NCI-H460 (cell line): ENCODE measurements around the gene GPR162. TPM values are rescaled to one million over a fixed set of nuclear protein-coding genes. Genes with fewer than 3 reads are reported as not detected.
"Not testable (repeated sequence)": the region's sequence is repeated elsewhere in the genome, so short reads cannot be mapped to it uniquely, and the experiment has no call there.

Experiments used
- DNase-seq: peaks from one replicate; pipeline ENCODE4 v3.0.0-alpha.2; 2016; ENCODE audit warnings: low read depth; ENCODE audit errors: extremely low read depth
- total RNA-seq: library from RNA; depleted of rRNA; stranded (reverse); fragments of >200 nt; shearing (Covaris generic); gene quantifications from 2 replicates; pipeline ENCODE4 v1.2.3, GENCODE V29; 2014; rRNA removed

The GPR162 gene
- total RNA-seq, 1 experiment from 2014 or later, result 0.94 TPM

DNA sequence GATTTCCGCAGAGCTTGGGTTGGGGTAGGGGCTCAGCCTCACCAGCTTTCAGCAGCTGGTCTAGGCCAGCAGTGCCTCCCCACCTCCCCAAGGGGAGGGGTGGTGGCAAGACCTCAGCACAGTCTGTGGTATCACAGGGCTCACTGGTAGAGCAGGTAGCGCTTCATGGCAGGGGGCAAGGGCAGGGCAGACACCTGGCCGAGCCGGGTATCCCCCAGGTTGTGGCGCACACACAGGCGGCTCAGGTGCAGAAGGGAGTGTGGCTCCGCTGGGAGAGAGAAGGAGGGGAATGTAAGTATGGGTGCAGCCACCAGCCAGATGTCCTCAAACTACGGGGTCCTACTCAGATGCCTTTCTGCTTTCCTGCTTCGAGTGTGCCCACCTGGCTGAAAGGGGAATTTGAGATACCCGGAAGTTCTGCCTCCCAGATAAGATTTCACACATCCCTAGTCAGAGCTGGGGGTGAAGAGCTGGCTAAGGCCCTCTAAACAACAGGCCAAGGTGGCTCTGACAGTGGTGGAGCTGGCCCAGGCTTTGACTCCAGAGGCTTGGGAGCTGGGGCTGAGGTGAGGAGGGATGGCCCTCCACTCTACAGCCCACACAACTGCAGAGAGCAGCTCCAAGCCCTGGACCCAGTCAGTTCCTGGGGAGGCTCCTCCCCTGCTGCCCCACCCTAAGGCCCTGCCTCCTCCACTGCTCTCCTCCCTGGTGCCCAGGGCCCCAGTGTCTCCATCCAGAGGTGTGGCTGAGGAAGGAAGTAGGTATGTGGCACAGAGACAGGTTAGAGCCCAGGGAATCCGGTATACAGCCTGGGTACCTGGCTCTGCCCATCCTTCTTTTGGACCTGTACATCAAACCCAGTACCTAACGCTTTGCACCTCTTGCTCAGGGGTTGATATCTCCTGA is 49.7 kb downstream of the GPR162 start:
- DNase-seq, result no peak

DNA sequence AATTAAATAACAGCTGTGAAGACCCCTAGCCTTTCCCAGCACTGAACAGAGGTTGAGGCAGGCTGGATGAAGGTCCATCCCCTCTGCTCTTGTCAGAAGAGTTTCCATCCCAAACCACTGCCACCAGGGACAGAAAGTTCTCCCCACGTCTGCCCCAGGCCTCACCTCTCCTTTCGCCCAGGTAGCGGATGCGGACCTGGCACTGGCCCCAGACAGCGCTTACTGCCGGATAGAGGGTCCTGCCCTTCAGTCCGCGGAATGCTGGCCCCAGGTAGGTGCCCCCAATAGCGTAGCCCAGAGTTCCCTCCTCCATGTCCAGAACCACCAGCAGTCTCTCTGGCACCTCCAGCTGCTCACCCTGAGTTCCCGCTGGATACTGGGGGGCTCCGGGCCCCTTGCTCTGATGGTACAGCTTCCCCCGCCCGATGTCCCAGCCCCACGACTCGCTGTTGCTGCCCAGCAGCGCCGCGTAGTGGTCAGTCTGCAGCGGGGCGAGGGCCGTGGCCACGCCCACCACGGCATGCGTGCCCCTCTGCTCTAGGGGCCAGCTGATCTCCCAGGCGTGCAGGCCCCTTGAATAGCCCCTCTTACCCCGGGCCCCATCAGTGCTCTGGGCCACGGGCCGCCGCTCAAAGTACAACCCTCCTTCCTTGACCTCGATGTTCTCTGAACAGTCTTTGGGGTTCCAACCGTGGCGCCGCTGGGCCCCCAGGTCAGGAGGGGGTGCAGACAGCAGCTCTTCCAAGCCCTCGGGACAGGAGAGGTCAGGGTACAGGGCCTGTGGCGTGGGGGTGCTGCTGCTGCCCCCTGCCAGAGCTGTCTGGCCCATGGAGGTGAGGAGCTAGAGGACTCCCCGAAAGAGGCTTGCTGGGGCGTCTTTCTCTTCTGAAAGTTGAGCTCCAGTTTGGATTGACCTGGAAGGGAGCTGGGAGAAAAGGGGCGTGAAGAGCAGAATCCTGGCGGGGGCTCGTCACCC is 50.7 kb downstream of the GPR162 start:
- peak; percentile 62 for DNase-seq

- DNase-seq, result peak; percentile 87
These were observed 51.7 kb downstream of the GPR162 start, which contains the start of gene SPSB2 for GRCh38 chr12:6873094-6874014. SPSB2 (minus strand) TSS chr12:6873303; CDS start chr12:6872901, 402 bp downstream.

- DNase-seq, result not testable (repeated sequence)
These were observed 52.4 kb downstream of the GPR162 start for GRCh38 chr12:6874015-6874368.

Other genes with a start within 250 kb of the GPR162 start
- 67.0 and 83.8 TPM in 2 replicates for gene CHD4, start 214.4 kb upstream of the GPR162 start, total RNA-seq
- not detected in 2 replicates for gene LPAR5, start 185.9 kb upstream of the GPR162 start, total RNA-seq
- 0.40 TPM in 1 of 2 replicates, not detected in the other for gene ACRBP, start 174.4 kb upstream of the GPR162 start, total RNA-seq
- 16.3 and 17.6 TPM in 2 replicates for gene ING4, start 158.7 kb upstream of the GPR162 start, total RNA-seq
- gene ZNF384, start 132.4 kb upstream of the GPR162 start, total RNA-seq, result 14.7 and 18.9 TPM in 2 replicates
- gene PIANP, start 121.0 kb upstream of the GPR162 start, total RNA-seq, result not detected in 2 replicates
- 75.2 and 77.1 TPM in 2 replicates for gene COPS7A, start 97.8 kb upstream of the GPR162 start, total RNA-seq
- 96.3 and 98.8 TPM in 2 replicates for gene MLF2, start 68.7 kb upstream of the GPR162 start, total RNA-seq
- 116 and 158 TPM in 2 replicates for gene PTMS, start 55.5 kb upstream of the GPR162 start, total RNA-seq
- 0.25 TPM in 1 of 2 replicates, not detected in the other for gene LAG3, start 49.3 kb upstream of the GPR162 start, total RNA-seq
- not detected in 2 replicates for gene CD4, start 32.3 kb upstream of the GPR162 start, total RNA-seq
- 16.4 and 16.8 TPM in 2 replicates for gene P3H3, start 6.6 kb downstream of the GPR162 start, total RNA-seq
- 1.5 and 2.3 TPM in 2 replicates for gene GNB3, start 19.1 kb downstream of the GPR162 start, total RNA-seq
- 31.6 and 33.4 TPM in 2 replicates for gene CDCA3, start 29.5 kb downstream of the GPR162 start, total RNA-seq
- gene USP5, start 30.3 kb downstream of the GPR162 start, total RNA-seq, result 30.7 and 33.5 TPM in 2 replicates
- gene TPI1, start 45.7 kb downstream of the GPR162 start, total RNA-seq, result 885 and 1,221 TPM in 2 replicates
- gene SPSB2, start 51.5 kb downstream of the GPR162 start, total RNA-seq, result 8.1 and 9.1 TPM in 2 replicates
- gene LRRC23, start 83.0 kb downstream of the GPR162 start, total RNA-seq, result 11.9 and 12.7 TPM in 2 replicates
- gene ENO2, start 92.8 kb downstream of the GPR162 start, total RNA-seq, result 12.4 and 13.2 TPM in 2 replicates
- gene ATN1, start 106.1 kb downstream of the GPR162 start, total RNA-seq, result 6.6 and 10.5 TPM in 2 replicates
- gene RNU7-1, start 122.0 kb downstream of the GPR162 start, total RNA-seq, result not detected in 2 replicates
- gene C12orf57, start 122.2 kb downstream of the GPR162 start, total RNA-seq, result 127 and 130 TPM in 2 replicates
- 3.4 and 5.4 TPM in 2 replicates for gene PTPN6, start 129.5 kb downstream of the GPR162 start, total RNA-seq
- 277 and 299 TPM in 2 replicates for gene PHB2, start 148.8 kb downstream of the GPR162 start, total RNA-seq
- gene EMG1, start 149.1 kb downstream of the GPR162 start, total RNA-seq, result 47.5 and 52.5 TPM in 2 replicates
- 9.3 and 10.6 TPM in 2 replicates for gene LPCAT3, start 196.7 kb downstream of the GPR162 start, total RNA-seq
- 21.1 and 21.9 TPM in 2 replicates for gene C1S, start 238.9 kb downstream of the GPR162 start, total RNA-seq